ENCODE results near the gene NLRP3. TPM values are rescaled to one million over a fixed set of nuclear protein-coding genes. Genes with fewer than 3 reads are reported as not detected.

The NLRP3 gene
- total and polyA plus RNA-seq, 9 of the 15 experiments (the other 6 are each of a cell fraction or from before 2014, with no cell fraction given), result not detected

DNA sequence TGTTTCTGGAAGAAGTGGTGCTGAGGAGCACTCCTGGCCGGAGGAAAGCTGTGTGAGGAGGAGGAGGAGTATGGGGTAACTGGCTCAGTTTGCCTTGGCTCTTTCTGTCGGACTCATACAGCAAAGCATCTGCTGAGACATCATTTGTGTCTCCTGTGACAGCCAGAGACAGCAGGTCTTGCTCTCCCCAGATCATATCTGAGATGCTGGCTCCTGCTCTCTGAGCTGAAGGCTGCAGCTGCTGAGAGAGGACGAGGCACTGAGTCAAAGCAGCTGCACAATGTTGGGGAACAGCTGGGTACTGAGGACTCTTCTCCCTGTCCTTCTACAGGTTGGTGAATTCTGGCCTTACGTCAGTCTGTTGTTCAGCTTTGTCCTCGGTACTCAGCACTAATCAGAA, 27.7 kb downstream of the NLRP3 start (continued):
- TF ChIP-seq ZNF785 (CRISPR knock-in tag; IDR thresholded peaks at IDR 0.05) (no peak), NFE2L1 (tag; IDR thresholded peaks at IDR 0.05; ENCODE audit: borderline replicate concordance, low read depth) (no peak), TEAD4 (IDR thresholded peaks at IDR 0.05; ENCODE audit: low read length) (no peak), TEAD4 (CRISPR knock-in tag; IDR thresholded peaks at IDR 0.05; ENCODE audit: borderline replicate concordance) (no peak), MTA1 (IDR thresholded peaks at IDR 0.05; ENCODE audit: borderline replicate concordance) (no peak), RFX5 (IDR thresholded peaks at IDR 0.05; ENCODE audit: low read depth, low read length) (no peak), HSF4 (CRISPR knock-in tag; IDR thresholded peaks at IDR 0.05; ENCODE audit: borderline replicate concordance) (no peak), NFIC (IDR thresholded peaks at IDR 0.05) (no peak)
- TF ChIP-seq, protein P1, sequence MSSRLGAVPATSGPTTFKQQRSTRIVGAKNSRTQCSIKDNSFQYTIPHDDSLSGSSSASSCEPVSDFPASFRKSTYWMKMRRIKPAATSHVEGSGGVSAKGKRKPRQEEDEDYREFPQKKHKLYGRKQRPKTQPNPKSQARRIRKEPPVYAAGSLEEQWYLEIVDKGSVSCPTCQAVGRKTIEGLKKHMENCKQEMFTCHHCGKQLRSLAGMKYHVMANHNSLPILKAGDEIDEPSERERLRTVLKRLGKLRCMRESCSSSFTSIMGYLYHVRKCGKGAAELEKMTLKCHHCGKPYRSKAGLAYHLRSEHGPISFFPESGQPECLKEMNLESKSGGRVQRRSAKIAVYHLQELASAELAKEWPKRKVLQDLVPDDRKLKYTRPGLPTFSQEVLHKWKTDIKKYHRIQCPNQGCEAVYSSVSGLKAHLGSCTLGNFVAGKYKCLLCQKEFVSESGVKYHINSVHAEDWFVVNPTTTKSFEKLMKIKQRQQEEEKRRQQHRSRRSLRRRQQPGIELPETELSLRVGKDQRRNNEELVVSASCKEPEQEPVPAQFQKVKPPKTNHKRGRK (tag; IDR thresholded peaks at IDR 0.05), result no peak

- no peaks in the 10 kb centered on the region for H3K36me3 ChIP-seq (ENCODE audit: control insufficient read depth, insufficient read depth, low read length)
- DNase-seq (ENCODE audit: extremely low read depth in 1 of 4, low spot score in 3 of 4), result no peak
- no peaks in the 10 kb centered on the region for H4K20me1 ChIP-seq (replicated peaks; ENCODE audit: control insufficient read depth, insufficient read depth, low read length)
- no peak overlapping the region for H3K9ac ChIP-seq (ENCODE audit: insufficient read depth in 1 of 2, low read depth in 2 of 2, low read length in 2 of 2)
- no peak overlapping the region for H3K4me2 ChIP-seq (ENCODE audit: insufficient read depth, low read length)
- intact Hi-C loops (cut with micrococcal nuclease) (no loop called here), in situ Hi-C loops (cut with MboI) (no loop called here)
- WGBS (ENCODE audit: insufficient coverage, low coverage, missing lambda C conversion rate), result 5% methylated on average over 6 of the region's 6 CpGs
- no peaks in the 10 kb centered on the region for H3K79me2 ChIP-seq (ENCODE audit: control insufficient read depth, insufficient read depth, low read length)
- ChIA-PET CTCF (ENCODE audit: low intra/inter-chr PET ratio) (no interaction called here), POLR2A (interaction anchor here (1.0 to 1.4 kb wide), 2 partner anchors 9 to 11 kb away, joined by 3 to 6 read pairs; no protein-coding TSS in a partner anchor)
- H3K27ac ChIP-seq (ENCODE audit: extremely low read depth, low read depth, low read length), result no peak overlapping the region
- BruUV-seq (replicated peaks), result no TSS peak
- H3K9me1 ChIP-seq (ENCODE audit: control insufficient read depth, insufficient read depth, low read length), result no peaks in the 10 kb centered on the region
- H3K27me3 ChIP-seq (ENCODE audit: control insufficient read depth in 2 of 2, insufficient read depth in 2 of 2, low read length in 2 of 2), result peaks cover 11 to 24% of the 10 kb centered on the region in 2 experiments; a peak in 4 of 5 replicates
- H3K9me3 ChIP-seq (replicated peaks; ENCODE audit: control insufficient read depth, insufficient read depth, low read depth, low read length), result no peaks in the 10 kb centered on the region
- no peak for TF ChIP-seq YY1 (IDR thresholded peaks at IDR 0.05; ENCODE audit: borderline replicate concordance in 1 of 3, control insufficient read depth in 1 of 3, extremely low read depth in 1 of 3, insufficient read depth in 3 of 3, insufficient read length in 1 of 3, insufficient replicate concordance in 2 of 3, low read depth in 1 of 3, low read length in 2 of 3)
- TF ChIP-seq CEBPG (CRISPR knock-in tag; IDR thresholded peaks at IDR 0.05), result no peak
- no peak for TF ChIP-seq CEBPG (tag; conservative IDR thresholded peaks at IDR 0.05 in 1 of 2, IDR thresholded peaks at IDR 0.05 in 1 of 2)
- no peak for TF ChIP-seq THRAP3 (IDR thresholded peaks at IDR 0.05; ENCODE audit: borderline replicate concordance)
- TF ChIP-seq ETV1 (tag; conservative IDR thresholded peaks at IDR 0.05; ENCODE audit: low read depth), result no peak
- no peak for TF ChIP-seq ZNF717 (CRISPR knock-in tag; IDR thresholded peaks at IDR 0.05)
- TF ChIP-seq CREB1 (IDR thresholded peaks at IDR 0.05), result no peak
- no peak for TF ChIP-seq CREB1 (CRISPR knock-in tag; IDR thresholded peaks at IDR 0.05)
- TF ChIP-seq EZH2 (IDR thresholded peaks at IDR 0.05; ENCODE audit: borderline replicate concordance, low read depth, low read length), result no peak
- TF ChIP-seq ZNF217 (CRISPR knock-in tag; IDR thresholded peaks at IDR 0.05), result no peak
- no peak for TF ChIP-seq TAF1 (IDR thresholded peaks at IDR 0.05; ENCODE audit: control insufficient read depth, extremely low read depth, insufficient read depth, low read length, severe bottlenecking)
- TF ChIP-seq, protein P2, sequence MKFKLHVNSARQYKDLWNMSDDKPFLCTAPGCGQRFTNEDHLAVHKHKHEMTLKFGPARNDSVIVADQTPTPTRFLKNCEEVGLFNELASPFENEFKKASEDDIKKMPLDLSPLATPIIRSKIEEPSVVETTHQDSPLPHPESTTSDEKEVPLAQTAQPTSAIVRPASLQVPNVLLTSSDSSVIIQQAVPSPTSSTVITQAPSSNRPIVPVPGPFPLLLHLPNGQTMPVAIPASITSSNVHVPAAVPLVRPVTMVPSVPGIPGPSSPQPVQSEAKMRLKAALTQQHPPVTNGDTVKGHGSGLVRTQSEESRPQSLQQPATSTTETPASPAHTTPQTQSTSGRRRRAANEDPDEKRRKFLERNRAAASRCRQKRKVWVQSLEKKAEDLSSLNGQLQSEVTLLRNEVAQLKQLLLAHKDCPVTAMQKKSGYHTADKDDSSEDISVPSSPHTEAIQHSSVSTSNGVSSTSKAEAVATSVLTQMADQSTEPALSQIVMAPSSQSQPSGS (CRISPR knock-in tag; IDR thresholded peaks at IDR 0.05), result no peak
- FAIRE-seq, result no peak
- no peak for ATAC-seq
- no peak overlapping the region for H3K4me3 ChIP-seq
- H3K4me1 ChIP-seq (replicated peaks in 1 of 2; ENCODE audit: control insufficient read depth in 2 of 2, insufficient read depth in 2 of 2, low read length in 2 of 2), result peaks cover 0 to 3% of the 10 kb centered on the region in 2 experiments; a peak in 2 of 5 replicates
- no peak overlapping the region for H2AFZ ChIP-seq (ENCODE audit: low read depth, low read length)
These were observed 28.6 kb downstream of the NLRP3 start for GRCh38 chr1:247444571-247444970.

All from K562 (cell line).